Measurements from ENCODE around the gene BANF1.

- no peak for TF ChIP-seq CTCF (conservative IDR thresholded peaks at IDR 0.05)
- TF ChIP-seq EZH2 (IDR thresholded peaks at IDR 0.05; ENCODE audit: low read depth) = no peak
These were observed 41.5 kb upstream of the BANF1 start for GRCh38 chr11:65960824-65961266.
